Transverse colon (tissue), 4 donors: ENCODE results near the gene WWC1. TPM values are rescaled to one million over a fixed set of nuclear protein-coding genes. Genes with fewer than 3 reads are reported as not detected.
"Not testable (repeated sequence)": the region's sequence is repeated elsewhere in the genome, so short reads cannot be mapped to it uniquely, and the experiment has no call there.

ENCODE experiments used
- DNase-seq: peaks from one replicate; pipeline ENCODE4 v3.0.0-alpha.2; 2019
- H3K27ac ChIP-seq, 4 donors: fragments of 200-600 bp; sonication (generic); 2 replicates each; pipeline ENCODE4 v1.5.1; 2016 to 2018; ENCODE audit warnings: inconsistent platforms in 4 of 4
- H3K27me3 ChIP-seq: fragments of 200-600 bp; sonication (generic); 2 replicates; pipeline ENCODE4 v1.5.1; 2017; ENCODE audit warnings: inconsistent platforms
- H3K36me3 ChIP-seq, 4 donors: fragments of 200-600 bp; sonication (generic); 2 replicates each; pipeline ENCODE4 v1.5.1; 2017 to 2019; ENCODE audit warnings: inconsistent platforms in 4 of 4
- H3K4me1 ChIP-seq, 4 donors: fragments of 200-600 bp; sonication (generic); 2 replicates each; pipeline ENCODE4 v1.5.1; 2017 to 2020; ENCODE audit warnings: inconsistent platforms in 4 of 4
- H3K4me3 ChIP-seq, 4 donors: fragments of 200-600 bp; sonication (generic); 1 replicate in 1 of 4; 2 replicates in 3 of 4; pipeline versions ENCODE4 v1.5.1 to v1.6.1; 2017 to 2019; ENCODE audit warnings: inconsistent platforms in 4 of 4
- H3K9me3 ChIP-seq, 2 donors: fragments of 200-600 bp; sonication (generic); 2 replicates each; pipeline ENCODE4 v1.5.1; 2017 to 2019; ENCODE audit warnings: inconsistent platforms in 2 of 2
- CTCF ChIP-seq, 5 experiments: fragments of 200-600 bp in 3 of 5; fragments of 450-650 bp in 2 of 5; sonication (generic) in 3 of 5; IDR thresholded peaks; 1 replicate in 2 of 5; 2 replicates in 3 of 5; pipeline ENCODE4 v1.5.1; 2016 to 2017; ENCODE audit warnings: antibody characterized with exemption in 5 of 5, inconsistent platforms in 3 of 5, mild to moderate bottlenecking in 2 of 5, moderate library complexity in 1 of 5
- EP300 ChIP-seq: sonication (generic); formaldehyde crosslinking; IDR thresholded peaks from one replicate; pipeline ENCODE4 v1.6.1; 2017; ENCODE audit warnings: antibody characterized with exemption, low read depth
- POLR2A ChIP-seq: fragments of 450-650 bp; IDR thresholded peaks from one replicate; pipeline ENCODE4 v1.6.1; 2016; ENCODE audit warnings: antibody characterized with exemption, mild to moderate bottlenecking, moderate library complexity
- POLR2AphosphoS5 ChIP-seq, 3 donors: sonication (generic); formaldehyde crosslinking; IDR thresholded peaks; one replicate each; pipeline ENCODE4 v1.6.1; 2016; ENCODE audit warnings: antibody characterized with exemption in 3 of 3
- WGBS, 2 donors: methylation state at CpG; one replicate each; pipeline ENCODE4 v1.1.5; 2018; ENCODE audit warnings: low coverage in 1 of 2; 5-methylcytosine and 5-hydroxymethylcytosine counted together
- in situ Hi-C, 4 donors: fragments of 200-750 bp; cut with MboI; loops; one replicate each; pipeline versions ENCODE4 v1.15.0 to v1.15.1; 2017; ENCODE audit warnings: low sequenced_read_pairs in 3 of 4, low pct_ligation_motif_present in 1 of 4, low pct_unique_long_range_greater_than_20kb in 1 of 4
- intact Hi-C: fragments of 100-400 bp; cut with DNase I; formaldehyde crosslinking; loops from one replicate; pipeline ENCODE4 v1.15.1; 2023; ENCODE audit warnings: low total_unique reads
- total RNA-seq, 4 donors: library from RNA; depleted of rRNA; stranded (reverse); fragments of >200 nt; gene quantifications; one replicate each; pipeline ENCODE4 v1.1.0, GENCODE V29; 2016

The WWC1 gene
- total RNA-seq, 4 donors from 2014 or later, result 10.1 to 34.8 (median 16.8) TPM

GRCh38 chr5:168282120-168282519 lies 9.3 kb upstream of the WWC1 start:
- Histone ChIP-seq H3K27ac (no peak overlapping the region), H3K4me3 (no peak overlapping the region), H3K36me3 (no peaks in the 10 kb centered on the region), H3K4me1 (no peaks in the 10 kb centered on the region), H3K27me3 (no peaks in the 10 kb centered on the region), H3K9me3 (no peaks in the 10 kb centered on the region)
- DNase-seq, result no peak
- in situ Hi-C loops, result loop anchor here in 1 of 4 donors (25.0 kb wide), 1 partner anchor 380 kb away; no protein-coding TSS in a partner anchor
- WGBS, 2 donors, result 47 to 52% methylated on average over 7 of the region's 7 CpGs
- TF ChIP-seq CTCF (IDR thresholded peaks at IDR 0.05) (no peak), POLR2A (no peak), EP300 (no peak), POLR2AphosphoS5 (IDR thresholded peaks at IDR 0.05) (no peak)
- intact Hi-C loops, result no loop called here

GRCh38 chr5:168284809-168285208 lies 6.6 kb upstream of the WWC1 start:
- no peak overlapping the region for H3K27ac ChIP-seq
- WGBS, 2 donors, result 72 to 79% methylated on average over 4 of the region's 4 CpGs
- peaks cover 0 to 6% (median 2%) of the 10 kb centered on the region in 4 donors for H3K4me1 ChIP-seq
- intact Hi-C loops (no loop called here), in situ Hi-C loops (loop anchor here in 1 of 4 donors (25.0 kb wide), 1 partner anchor 377 kb away; no protein-coding TSS in a partner anchor)
- H3K9me3 ChIP-seq, result no peaks in the 10 kb centered on the region
- no peaks in the 10 kb centered on the region for H3K36me3 ChIP-seq
- no peak for DNase-seq
- TF ChIP-seq POLR2AphosphoS5 (IDR thresholded peaks at IDR 0.05), result no peak
- TF ChIP-seq POLR2A, result no peak
- no peak for TF ChIP-seq EP300
- TF ChIP-seq CTCF (IDR thresholded peaks at IDR 0.05), result no peak
- H3K27me3 ChIP-seq, result no peaks in the 10 kb centered on the region
- H3K4me3 ChIP-seq, result no peak overlapping the region

- no peak overlapping the region for H3K4me3 ChIP-seq
- intact Hi-C loops (no loop called here), in situ Hi-C loops (loop anchor here in 1 of 4 donors (25.0 kb wide), 1 partner anchor 377 kb away; no protein-coding TSS in a partner anchor)
- peaks cover 0 to 6% (median 2%) of the 10 kb centered on the region in 4 donors for H3K4me1 ChIP-seq
- H3K27ac ChIP-seq, result no peak overlapping the region
- TF ChIP-seq EP300 (no peak), POLR2A (no peak), POLR2AphosphoS5 (IDR thresholded peaks at IDR 0.05) (no peak), CTCF (IDR thresholded peaks at IDR 0.05) (no peak)
- H3K36me3 ChIP-seq, result no peaks in the 10 kb centered on the region
- no peak for DNase-seq
- no peaks in the 10 kb centered on the region for H3K9me3 ChIP-seq
- no peaks in the 10 kb centered on the region for H3K27me3 ChIP-seq
- WGBS, 2 donors, result 83% methylated on average over 2 of the region's 2 CpGs
Observed at GRCh38 chr5:168285696-168286095, 5.7 kb upstream of the WWC1 start.

- in situ Hi-C loops, result loop anchor here in 1 of 4 donors (25.0 kb wide), 1 partner anchor 376 kb away; no protein-coding TSS in a partner anchor
- intact Hi-C loops, result no loop called here
- H3K36me3 ChIP-seq, result no peaks in the 10 kb centered on the region
- WGBS, 2 donors, result 59% methylated on average over 6 of the region's 6 CpGs; no CpG with 5 or more reads in 1 of the 2 donors
- no peak overlapping the region for H3K4me3 ChIP-seq
- H3K4me1 ChIP-seq, result peaks cover 0 to 12% (median 4%) of the 10 kb centered on the region in 4 donors
- no peak for TF ChIP-seq POLR2A
- no peak for TF ChIP-seq POLR2AphosphoS5 (IDR thresholded peaks at IDR 0.05)
- TF ChIP-seq CTCF (IDR thresholded peaks at IDR 0.05), result no peak
- no peak for TF ChIP-seq EP300
- no peak overlapping the region for H3K27ac ChIP-seq
- H3K27me3 ChIP-seq, result peaks cover 6% of the 10 kb centered on the region
- no peak for DNase-seq
- H3K9me3 ChIP-seq, result no peaks in the 10 kb centered on the region
Observed at GRCh38 chr5:168286386-168286785, 5.1 kb upstream of the WWC1 start.

GRCh38 chr5:168286863-168287262 lies 4.6 kb upstream of the WWC1 start:
- DNase-seq, H3K27ac ChIP-seq, H3K27me3 ChIP-seq, H3K36me3 ChIP-seq, intact Hi-C loops, H3K9me3 ChIP-seq, H3K4me3 ChIP-seq: not testable (repeated sequence)
- in situ Hi-C loops, result loop anchor here in 1 of 4 donors (25.0 kb wide), 1 partner anchor 375 kb away; no protein-coding TSS in a partner anchor
- 90% methylated on average over 2 to 5 of the region's 5 CpGs for WGBS, 2 donors
- H3K4me1 ChIP-seq, result peaks cover under 1 to 14% (median 5%) of the 10 kb centered on the region in 4 donors
